GM19372 (cell line): Measurements from ENCODE around the gene EEFSEC.

Experiments
- ATAC-seq: cut with Tn5 transposase; IDR thresholded peaks from one replicate; pipeline ENCODE4 v1.9.1; 2021; ENCODE audit warnings: mild to moderate bottlenecking, low read depth, moderate library complexity; ENCODE audit not compliant: unreplicated experiment

The EEFSEC gene

DNA sequence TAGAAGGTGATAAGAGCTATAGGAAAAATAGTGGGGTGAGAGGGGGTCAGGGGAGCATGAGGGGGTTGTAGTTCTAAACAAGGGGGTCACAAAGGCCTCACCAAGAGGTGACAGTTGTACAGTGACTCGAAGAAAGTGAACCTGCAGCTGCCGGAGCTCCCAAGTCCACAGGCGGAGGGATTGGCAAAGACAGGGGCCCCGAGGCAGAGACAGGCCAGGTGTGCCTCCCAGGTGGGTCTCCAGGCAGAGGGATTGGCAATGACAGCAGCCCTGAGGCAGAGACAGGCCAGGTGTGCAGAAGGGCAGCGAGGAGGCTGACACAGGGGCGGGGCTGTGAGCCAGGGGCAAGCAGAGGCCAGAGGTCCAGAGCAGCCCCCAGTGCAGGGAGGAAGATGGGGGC lies 249.7 kb downstream of the EEFSEC start:
- no peak for ATAC-seq

- no peak for ATAC-seq
Observed at GRCh38 chr3:128404276-128405068, 251.2 kb downstream of the EEFSEC start.

- ATAC-seq, result no peak
Observed at GRCh38 chr3:128405554-128406277, 252.4 kb downstream of the EEFSEC start.

- ATAC-seq, result no peak
Observed at GRCh38 chr3:128407247-128407646, 254.0 kb downstream of the EEFSEC start.

GRCh38 chr3:128408012-128408692 lies 254.9 kb downstream of the EEFSEC start:
- ATAC-seq, result no peak

- ATAC-seq, result no peak
Observed at GRCh38 chr3:128408693-128409623, 255.7 kb downstream of the EEFSEC start.

GRCh38 chr3:128409624-128410581 lies 256.6 kb downstream of the EEFSEC start:
- no peak for ATAC-seq

DNA sequence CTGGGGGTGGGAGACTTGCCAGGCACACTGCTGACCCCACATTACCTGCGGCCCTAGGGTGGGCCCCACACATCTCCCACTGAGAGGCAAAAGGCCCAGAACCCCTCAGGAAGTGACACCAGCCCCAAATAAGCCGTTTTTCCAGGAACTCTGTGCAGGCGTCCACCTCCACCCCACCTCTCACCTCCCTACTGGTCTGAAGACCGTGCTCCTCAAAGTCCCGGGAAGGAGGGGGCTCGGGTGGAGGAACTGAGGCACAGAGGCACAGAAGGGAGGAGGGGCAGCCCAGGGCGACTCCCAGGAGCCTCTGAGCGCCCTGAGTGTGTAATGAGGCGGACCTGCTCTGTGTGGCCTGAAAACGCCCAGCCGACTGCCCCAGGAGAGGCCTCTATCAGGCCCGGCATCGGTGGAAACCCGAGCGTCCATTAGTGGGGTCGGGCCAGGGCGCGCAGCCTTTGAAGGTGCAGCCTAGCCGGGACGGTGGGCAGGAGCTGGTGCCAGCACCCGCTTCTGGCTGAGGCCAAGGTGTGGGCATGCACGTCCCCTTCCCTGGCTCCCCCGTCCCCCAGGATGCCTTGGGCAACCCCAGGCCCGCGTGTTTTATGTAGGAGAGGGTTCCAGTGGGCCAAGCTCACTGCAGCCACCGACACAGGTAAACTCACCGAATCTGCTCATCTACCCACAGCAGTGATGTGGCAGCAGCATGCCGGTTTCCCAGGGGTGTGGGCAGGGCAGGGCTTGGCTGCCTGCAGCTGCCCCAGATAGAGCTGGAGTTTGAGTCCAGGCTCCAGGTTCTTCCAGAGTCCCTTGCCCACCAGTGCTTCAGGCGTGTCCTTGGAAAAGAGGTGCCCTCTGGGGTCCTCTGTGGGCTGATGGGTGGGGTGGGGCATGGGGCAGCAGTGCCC lies 257.6 kb downstream of the EEFSEC start:
- no peak for ATAC-seq

DNA sequence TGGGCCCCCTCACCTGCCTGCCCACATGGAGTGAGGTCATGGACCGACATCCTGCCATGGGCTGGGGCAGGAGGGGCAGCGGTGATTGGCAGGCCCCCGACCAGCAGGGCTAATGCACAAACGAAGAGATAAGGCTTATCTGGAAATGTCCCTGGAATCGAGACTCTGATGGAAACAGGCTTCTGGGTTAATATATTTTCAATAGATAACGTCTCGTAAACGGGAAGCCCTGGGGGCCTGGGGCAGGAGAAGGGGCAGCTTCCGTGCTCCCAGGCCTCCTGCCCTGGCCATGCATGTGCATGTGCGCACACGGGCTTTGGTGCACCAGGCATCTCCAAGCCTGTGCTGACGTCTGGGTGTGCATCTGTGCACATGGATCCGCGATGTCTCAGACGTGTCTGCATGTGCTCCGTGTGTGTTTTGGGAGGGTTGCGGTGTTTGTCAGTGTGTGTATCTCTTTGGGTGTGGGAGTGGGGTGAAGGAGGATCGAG lies 258.3 kb downstream of the EEFSEC start:
- ATAC-seq, result no peak

DNA sequence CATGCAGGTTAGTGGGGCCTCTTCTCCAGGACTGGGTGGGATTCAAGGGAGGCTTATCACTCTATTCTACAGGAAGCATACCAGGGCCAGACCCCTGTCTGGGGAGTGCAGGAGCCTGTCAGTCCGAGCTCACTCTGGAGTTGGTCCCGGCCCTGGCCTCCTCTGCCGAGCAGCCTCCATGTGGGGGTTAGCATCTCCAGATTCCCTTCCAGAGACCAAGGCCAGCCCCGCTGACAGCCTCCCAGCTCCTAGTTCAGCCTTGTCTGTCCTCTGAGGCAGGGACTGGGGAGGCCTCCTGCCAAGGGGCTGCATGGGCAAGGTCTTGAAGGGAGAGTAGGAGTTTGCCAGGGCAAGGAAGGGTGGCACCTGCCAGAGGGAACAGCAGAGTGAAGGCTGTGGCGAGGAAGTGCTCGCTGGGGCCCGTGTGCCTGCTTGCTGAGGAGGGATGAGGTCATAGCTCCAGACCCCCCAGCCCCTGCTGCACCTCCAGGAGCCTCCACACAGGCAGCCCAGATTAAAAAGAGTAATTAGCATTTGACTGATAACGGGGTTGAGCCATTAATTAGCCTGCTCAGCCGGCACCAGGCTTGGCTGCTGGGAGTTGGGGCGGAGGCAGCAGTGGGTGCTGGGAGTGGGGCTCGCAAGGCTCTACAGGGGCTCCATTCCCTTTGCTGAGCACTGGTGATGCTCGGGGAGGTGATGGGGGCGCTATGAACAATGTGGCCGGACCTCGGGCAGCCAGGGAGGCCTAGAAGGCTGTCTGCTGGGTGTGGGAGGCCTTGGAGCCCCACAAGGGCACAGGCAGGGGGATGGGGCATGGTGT lies 259.1 kb downstream of the EEFSEC start:
- no peak for ATAC-seq

DNA sequence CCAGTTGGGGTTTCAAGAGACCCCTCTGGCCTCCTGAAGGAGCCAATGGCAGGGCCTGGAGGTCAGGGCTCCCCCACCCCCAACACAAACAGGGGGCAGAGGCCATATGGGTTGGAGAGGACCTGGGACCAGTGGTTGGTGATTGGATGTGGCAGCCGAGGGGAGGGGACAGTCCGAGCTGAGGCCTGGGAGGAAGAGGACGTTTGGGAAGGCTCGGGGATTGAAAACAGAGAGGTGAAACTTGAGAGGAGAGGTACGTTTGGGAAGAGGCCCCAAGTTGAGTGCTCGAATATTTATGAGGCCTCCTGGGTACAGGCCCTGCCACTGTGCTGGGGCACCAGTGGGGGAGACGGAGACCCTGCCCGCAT lies 259.7 kb downstream of the EEFSEC start:
- no peak for ATAC-seq

- ATAC-seq, result no peak
Observed at GRCh38 chr3:128413413-128414205, 260.3 kb downstream of the EEFSEC start.

DNA sequence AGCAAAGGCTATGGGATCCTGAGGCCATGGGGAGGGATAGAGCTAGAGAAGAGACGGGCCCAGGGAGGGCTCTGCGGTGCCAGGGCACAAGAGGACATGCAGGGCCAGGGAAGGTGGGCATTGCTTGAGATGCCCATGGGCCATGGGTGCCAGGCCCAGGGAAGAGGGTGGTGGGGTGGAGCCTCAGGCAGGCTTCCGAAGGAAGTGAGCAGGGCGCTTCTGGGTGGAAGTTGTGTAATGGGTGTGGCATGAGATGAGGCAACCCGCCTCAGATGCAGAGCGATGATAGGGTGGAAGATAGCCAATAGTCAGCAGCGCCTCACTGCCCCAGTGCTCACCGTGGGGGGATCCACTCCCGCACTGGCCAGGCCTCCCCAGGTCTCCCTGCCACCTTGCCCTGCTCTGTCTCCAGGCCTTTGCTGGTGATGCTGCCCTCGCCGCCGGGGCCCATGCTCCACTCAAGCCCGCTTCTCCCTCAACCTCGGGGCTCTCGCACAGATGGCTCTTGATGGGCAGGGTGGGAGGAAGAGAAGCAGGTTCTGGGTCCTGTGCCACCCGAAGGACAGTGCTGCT lies 262.0 kb downstream of the EEFSEC start:
- ATAC-seq, result no peak

DNA sequence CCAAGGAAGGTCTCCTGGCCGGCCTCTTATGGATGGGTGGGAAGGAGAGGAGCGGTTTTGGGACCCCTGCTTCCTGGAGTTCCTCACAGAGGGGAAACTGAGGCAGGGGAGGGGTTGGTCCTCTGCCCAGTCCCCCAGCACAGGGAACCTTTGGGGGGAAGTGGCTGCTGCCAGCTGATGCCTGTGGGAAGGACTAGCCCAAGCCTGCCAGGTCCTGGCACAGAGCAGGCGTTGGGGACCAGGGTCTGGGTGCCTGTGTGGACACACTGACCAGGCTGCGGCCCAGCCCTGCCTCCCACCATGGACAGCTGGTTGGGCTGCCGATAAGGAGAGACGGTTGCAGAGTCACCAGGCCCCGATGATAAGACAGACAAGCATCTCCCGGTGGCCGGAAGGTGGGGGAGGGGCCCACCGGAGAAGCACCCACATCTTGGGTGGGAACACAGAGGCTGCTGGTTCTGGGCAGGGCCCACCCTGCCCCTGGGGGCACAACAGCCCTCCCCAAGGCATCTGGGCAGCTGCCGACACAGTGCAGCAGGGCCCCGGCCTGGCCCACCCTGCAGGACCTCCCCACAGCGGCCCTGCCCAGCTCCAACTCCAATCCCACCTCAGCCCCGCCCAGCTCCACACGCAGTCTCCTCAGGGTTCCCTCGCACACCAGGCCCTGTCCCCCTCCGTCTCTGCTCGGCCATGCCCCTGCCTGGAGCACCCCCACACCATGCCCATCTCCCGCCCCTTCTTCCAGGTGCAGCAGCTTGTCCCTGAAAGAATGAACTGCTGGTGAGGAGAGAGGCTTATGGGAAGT lies 262.7 kb downstream of the EEFSEC start:
- no peak for ATAC-seq

DNA sequence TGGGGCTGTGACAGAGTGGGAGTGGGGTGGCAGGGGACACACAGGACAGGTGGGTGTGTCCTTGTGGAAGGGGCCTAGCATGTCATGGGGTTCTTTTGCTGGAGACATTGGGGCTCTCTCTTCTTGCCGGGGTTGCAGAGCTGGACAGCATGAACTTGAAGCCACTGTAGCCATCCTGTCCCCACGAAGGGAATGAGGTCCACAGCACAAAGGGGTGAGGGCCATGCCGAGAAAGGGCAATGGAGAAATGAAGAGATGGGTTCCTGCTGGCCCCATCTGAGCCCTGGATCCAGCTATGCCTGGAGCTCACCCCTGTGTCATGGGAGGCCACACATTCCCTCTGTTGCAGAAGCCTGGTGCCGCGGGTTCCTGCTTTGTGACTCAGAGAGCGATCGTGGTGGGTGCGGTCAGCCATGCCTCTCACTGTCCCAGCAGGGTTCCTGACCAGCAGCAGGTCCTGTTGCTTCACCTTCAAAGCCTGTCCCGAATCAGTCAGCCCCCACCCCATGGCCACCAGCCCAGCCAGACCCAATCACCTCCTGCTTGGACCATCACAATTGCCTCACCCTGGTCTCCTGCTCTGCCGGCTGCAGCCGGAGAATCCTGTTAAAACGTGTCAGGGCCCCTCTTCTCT lies 263.4 kb downstream of the EEFSEC start:
- no peak for ATAC-seq
